ENCODE results near the gene CHURC1. TPM values are rescaled to one million over a fixed set of nuclear protein-coding genes. Genes with fewer than 3 reads are reported as not detected.

CHURC1 gene
- total RNA-seq, 1 donor from 2014 or later: 59.8 TPM

- no peak overlapping the region for H3K27ac ChIP-seq
- H3K36me3 ChIP-seq: peaks cover 14% of the 10 kb centered on the region
- no peaks in the 10 kb centered on the region for H3K79me2 ChIP-seq (ENCODE audit: low read depth)
- TF ChIP-seq CTCF (IDR thresholded peaks at IDR 0.05): no peak
- no peak for TF ChIP-seq EZH2 (IDR thresholded peaks at IDR 0.05)
- no peak for TF ChIP-seq EZH2phosphoT487 (IDR thresholded peaks at IDR 0.05)
- Mint-ChIP-seq H3K36me3 (peaks cover 8% of the 10 kb centered on the region), H3K27me3 (ENCODE audit: insufficient read depth, low read depth) (no peaks in the 10 kb centered on the region), H3K9me3 (no peaks in the 10 kb centered on the region), H3K27ac (no peak overlapping the region), H3K4me3 (no peak overlapping the region), H3K4me1 (no peaks in the 10 kb centered on the region)
- no peak overlapping the region for H3K4me3 ChIP-seq
- H4K20me1 ChIP-seq (ENCODE audit: low read depth): peaks cover 17% of the 10 kb centered on the region
- H3F3A ChIP-seq (ENCODE audit: low read depth): peaks cover 7% of the 10 kb centered on the region
- no peaks in the 10 kb centered on the region for H3K4me1 ChIP-seq
- H2AFZ ChIP-seq (replicated peaks): no peak overlapping the region
- H3K27me3 ChIP-seq: no peaks in the 10 kb centered on the region
- H3K9me3 ChIP-seq (ENCODE audit: low read depth): no peaks in the 10 kb centered on the region
- no peak for DNase-seq (ENCODE audit: low spot score)
- H3K9ac ChIP-seq: no peak overlapping the region
- no peak overlapping the region for H3K4me2 ChIP-seq
These were observed 14.2 kb downstream of the CHURC1 start for GRCh38 chr14:64928239-64929013.

- peaks cover 10% of the 10 kb centered on the region for H3K36me3 Mint-ChIP-seq
- no peak overlapping the region for H3K27ac Mint-ChIP-seq
- Histone ChIP-seq H4K20me1 (ENCODE audit: low read depth) (peaks cover 21% of the 10 kb centered on the region), H3K9me3 (ENCODE audit: low read depth) (no peaks in the 10 kb centered on the region), H3K4me3 (no peak overlapping the region), H3K9ac (no peak overlapping the region), H3K36me3 (peaks cover 20% of the 10 kb centered on the region), H3K79me2 (ENCODE audit: low read depth) (no peaks in the 10 kb centered on the region), H3K27me3 (no peaks in the 10 kb centered on the region), H2AFZ (replicated peaks) (no peak overlapping the region), H3K27ac (no peak overlapping the region), H3K4me2 (no peak overlapping the region), H3F3A (ENCODE audit: low read depth) (peaks cover 7% of the 10 kb centered on the region), H3K4me1 (no peaks in the 10 kb centered on the region)
- no peaks in the 10 kb centered on the region for H3K4me1 Mint-ChIP-seq
- no peak for DNase-seq (ENCODE audit: low spot score)
- H3K4me3 Mint-ChIP-seq: no peak overlapping the region
- H3K27me3 Mint-ChIP-seq (ENCODE audit: insufficient read depth, low read depth): no peaks in the 10 kb centered on the region
- no peaks in the 10 kb centered on the region for H3K9me3 Mint-ChIP-seq
- TF ChIP-seq CTCF (IDR thresholded peaks at IDR 0.05) (no peak), EZH2 (IDR thresholded peaks at IDR 0.05) (no peak), EZH2phosphoT487 (IDR thresholded peaks at IDR 0.05) (no peak)
These were observed 14.7 kb downstream of the CHURC1 start for GRCh38 chr14:64929014-64929359.

GRCh38 chr14:64930085-64930843 is 16.0 kb downstream of the CHURC1 start:
- Mint-ChIP-seq H3K27me3 (ENCODE audit: insufficient read depth, low read depth) (no peaks in the 10 kb centered on the region), H3K27ac (no peak overlapping the region), H3K9me3 (no peaks in the 10 kb centered on the region), H3K36me3 (peaks cover 7% of the 10 kb centered on the region), H3K4me3 (no peak overlapping the region), H3K4me1 (no peaks in the 10 kb centered on the region)
- Histone ChIP-seq H3K4me3 (no peak overlapping the region), H3K9ac (no peak overlapping the region), H4K20me1 (ENCODE audit: low read depth) (peaks cover 23% of the 10 kb centered on the region), H3K4me2 (no peak overlapping the region), H3K27ac (no peak overlapping the region), H3F3A (ENCODE audit: low read depth) (no peaks in the 10 kb centered on the region), H2AFZ (replicated peaks) (no peak overlapping the region), H3K27me3 (no peaks in the 10 kb centered on the region), H3K4me1 (no peaks in the 10 kb centered on the region), H3K79me2 (ENCODE audit: low read depth) (no peaks in the 10 kb centered on the region), H3K36me3 (peaks cover 14% of the 10 kb centered on the region), H3K9me3 (ENCODE audit: low read depth) (no peaks in the 10 kb centered on the region)
- DNase-seq (ENCODE audit: low spot score): no peak
- TF ChIP-seq EZH2 (IDR thresholded peaks at IDR 0.05) (no peak), CTCF (IDR thresholded peaks at IDR 0.05) (no peak), EZH2phosphoT487 (IDR thresholded peaks at IDR 0.05) (no peak)

Data from neural progenitor cell (in vitro differentiated cells).